Measurements from ENCODE around the gene HCFC1R1. TPM values are rescaled to one million over a fixed set of nuclear protein-coding genes. Genes with fewer than 3 reads are reported as not detected.

HCFC1R1 gene
- total RNA-seq, 1 experiment from 2014 or later: 61.3 TPM

DNA sequence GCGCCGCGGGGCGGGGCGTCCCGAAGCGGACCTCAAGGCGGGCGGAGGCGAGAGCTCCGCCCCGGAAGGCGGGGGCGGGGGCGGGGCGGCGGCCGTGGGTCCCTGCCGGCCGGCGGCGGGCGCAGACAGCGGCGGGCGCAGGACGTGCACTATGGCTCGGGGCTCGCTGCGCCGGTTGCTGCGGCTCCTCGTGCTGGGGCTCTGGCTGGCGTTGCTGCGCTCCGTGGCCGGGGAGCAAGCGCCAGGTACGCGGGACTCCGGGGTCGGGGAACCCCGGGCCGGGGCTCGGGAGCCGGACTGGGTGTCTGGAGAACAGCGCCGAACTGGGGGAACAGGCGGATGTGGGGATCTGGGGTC, 3.5 kb downstream of the HCFC1R1 start, which contains the start of gene TNFRSF12A:
TSS of gene TNFRSF12A (plus strand) at position 122 of the 357 bp plus-strand sequence. CDS start at position 152, 30 bp downstream.
- Histone ChIP-seq H3K79me1 (ENCODE audit: insufficient read depth, low read depth, low read length, poor library complexity, severe bottlenecking) (no peaks in the 10 kb centered on the region), H3K23ac (ENCODE audit: insufficient read length, low read depth, low read length) (no peak within 1 kb of the TSS), H3T11ph (ENCODE audit: low read length) (no peak within 1 kb of the TSS), H4K20me1 (ENCODE audit: control insufficient read depth, insufficient read depth, insufficient read length) (no peaks in the 10 kb centered on the region), H3K4me1 (ENCODE audit: insufficient read depth, low read length) (peaks cover 2% of the 10 kb centered on the region; the same call in 1 of the 2 replicates), H3K9ac (ENCODE audit: extremely low read depth, insufficient read length, low read length) (peak within 1 kb of the TSS; percentile 76), H2BK12ac (ENCODE audit: insufficient read length, low read depth, low read length) (no peak within 1 kb of the TSS), H4K8ac (replicated peaks; ENCODE audit: insufficient read length, low read depth, low read length) (no peak within 1 kb of the TSS), H4K5ac (ENCODE audit: insufficient read length, low read depth, low read length) (no peak within 1 kb of the TSS), H3K27me3 (ENCODE audit: insufficient read depth, low read length) (no peaks in the 10 kb centered on the region), H2BK120ac (ENCODE audit: low read depth, low read length, poor library complexity, severe bottlenecking) (no peak within 1 kb of the TSS), H2AFZ (ENCODE audit: low read length) (no peak within 1 kb of the TSS), H3K56ac (ENCODE audit: insufficient read length, low read depth, low read length) (no peak within 1 kb of the TSS), H3K23me2 (ENCODE audit: insufficient read length, low read depth, low read length, poor library complexity, severe bottlenecking) (peaks cover 33% of the 10 kb centered on the region), H3K18ac (ENCODE audit: insufficient read length, low read depth, low read length) (peak within 1 kb of the TSS; percentile 89), H3K4me2 (ENCODE audit: insufficient read depth, insufficient read length, low read length) (peak within 1 kb of the TSS; percentile 51), H2BK5ac (ENCODE audit: insufficient read length, low read length) (no peak within 1 kb of the TSS), H3K27ac (ENCODE audit: insufficient read length, low read depth, low read length) (peak within 1 kb of the TSS; percentile 64), H3K79me2 (ENCODE audit: insufficient read depth, low read length) (peaks cover 9% of the 10 kb centered on the region; the same call in 1 of the 2 replicates), H3K9me3 (ENCODE audit: control insufficient read depth, low read depth, low read length) (no peaks in the 10 kb centered on the region), H3K4ac (ENCODE audit: low read depth, low read length) (no peak within 1 kb of the TSS; the same call in 1 of the 2 replicates), H2BK20ac (ENCODE audit: low read depth, low read length, poor library complexity, severe bottlenecking) (no peak within 1 kb of the TSS), H3K14ac (ENCODE audit: insufficient read depth, low read length) (peak within 1 kb of the TSS; percentile 87), H2BK15ac (ENCODE audit: low read depth, low read length) (no peak within 1 kb of the TSS), H2AK5ac (ENCODE audit: insufficient read length, low read length) (no peak within 1 kb of the TSS), H4K91ac (ENCODE audit: insufficient read length, low read depth, low read length) (no peak within 1 kb of the TSS)
- peaks cover 17 to 37% (median 25%) of the 10 kb centered on the region in 3 experiments for H3K36me3 Mint-ChIP-seq (ENCODE audit: insufficient read depth in 1 of 3, low read depth in 3 of 3)
- H3K9me3 Mint-ChIP-seq: no peaks in the 10 kb centered on the region; a peak in 2 of 5 replicates
- peak; percentile 83 for DNase-seq
- no CpG with 5 or more reads among the region's 49 CpGs for WGBS (ENCODE audit: extremely low coverage, insufficient read length, low lambda C conversion rate)
- H3K27ac Mint-ChIP-seq: peak within 1 kb of the TSS; percentile 98 to 100 (median 99)
- peaks cover 34 to 64% of the 10 kb centered on the region in 2 experiments for H3K4me1 Mint-ChIP-seq
- H3K27me3 Mint-ChIP-seq (ENCODE audit: low read depth): peaks cover 7% of the 10 kb centered on the region; the same call in 1 of the 2 replicates
- TF ChIP-seq, protein P1, sequence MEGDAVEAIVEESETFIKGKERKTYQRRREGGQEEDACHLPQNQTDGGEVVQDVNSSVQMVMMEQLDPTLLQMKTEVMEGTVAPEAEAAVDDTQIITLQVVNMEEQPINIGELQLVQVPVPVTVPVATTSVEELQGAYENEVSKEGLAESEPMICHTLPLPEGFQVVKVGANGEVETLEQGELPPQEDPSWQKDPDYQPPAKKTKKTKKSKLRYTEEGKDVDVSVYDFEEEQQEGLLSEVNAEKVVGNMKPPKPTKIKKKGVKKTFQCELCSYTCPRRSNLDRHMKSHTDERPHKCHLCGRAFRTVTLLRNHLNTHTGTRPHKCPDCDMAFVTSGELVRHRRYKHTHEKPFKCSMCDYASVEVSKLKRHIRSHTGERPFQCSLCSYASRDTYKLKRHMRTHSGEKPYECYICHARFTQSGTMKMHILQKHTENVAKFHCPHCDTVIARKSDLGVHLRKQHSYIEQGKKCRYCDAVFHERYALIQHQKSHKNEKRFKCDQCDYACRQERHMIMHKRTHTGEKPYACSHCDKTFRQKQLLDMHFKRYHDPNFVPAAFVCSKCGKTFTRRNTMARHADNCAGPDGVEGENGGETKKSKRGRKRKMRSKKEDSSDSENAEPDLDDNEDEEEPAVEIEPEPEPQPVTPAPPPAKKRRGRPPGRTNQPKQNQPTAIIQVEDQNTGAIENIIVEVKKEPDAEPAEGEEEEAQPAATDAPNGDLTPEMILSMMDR (conservative IDR thresholded peaks at IDR 0.05): 0 out of 3 replicates have a peak, but pooled peaks have one; percentile 11
- H3K4me3 Mint-ChIP-seq: peak within 1 kb of the TSS; percentile 93 to 96

Data from H9 (cell line).